Lower leg skin (tissue), 4 donors: ENCODE measurements around the gene RUNX1. TPM values are rescaled to one million over a fixed set of nuclear protein-coding genes. Genes with fewer than 3 reads are reported as not detected.

Experiments
- DNase-seq, 2 donors: peaks; one replicate each; pipeline ENCODE4 v3.0.0-alpha.2; 2019; ENCODE audit warnings: low spot score in 2 of 2
- H3K4me3 ChIP-seq: fragments of 200-600 bp; sonication (generic); 2 replicates; pipeline ENCODE4 v1.5.1; 2017; ENCODE audit warnings: mild to moderate bottlenecking, low read depth; ENCODE audit not compliant: poor library complexity, severe bottlenecking
- CTCF ChIP-seq, 3 donors: fragments of 450-650 bp; IDR thresholded peaks; one replicate each; pipeline ENCODE4 v1.5.1; 2016; ENCODE audit warnings: antibody characterized with exemption in 3 of 3, mild to moderate bottlenecking in 3 of 3, moderate library complexity in 2 of 3
- POLR2A ChIP-seq, 2 donors: fragments of 450-650 bp; IDR thresholded peaks; one replicate each; pipeline ENCODE4 v1.6.1; 2016 to 2017; ENCODE audit warnings: antibody characterized with exemption in 2 of 2, mild to moderate bottlenecking in 1 of 2, moderate library complexity in 1 of 2
- WGBS, 2 donors: methylation state at CpG; one replicate each; pipeline ENCODE4 v1.1.5; 2018; 5-methylcytosine and 5-hydroxymethylcytosine counted together
- intact Hi-C: fragments of 100-400 bp; cut with DNase I; formaldehyde crosslinking; loops from one replicate; pipeline ENCODE4 v1.15.0; 2023; ENCODE audit warnings: low total_unique reads
- total RNA-seq, 4 donors: library from RNA; depleted of rRNA; stranded (reverse); fragments of >200 nt; gene quantifications; one replicate each; pipeline ENCODE4 v1.1.0, GENCODE V29; 2016

The RUNX1 gene
- total RNA-seq, 4 donors from 2014 or later = 7.3 to 29.1 (median 18.1) TPM

- TF ChIP-seq CTCF (IDR thresholded peaks at IDR 0.05) (no peak), POLR2A (IDR thresholded peaks at IDR 0.05) (no peak)
- WGBS, 2 donors = 82 to 86% methylated on average over 6 of the region's 6 CpGs
- no peak overlapping the region for H3K4me3 ChIP-seq
- intact Hi-C loops = no loop called here
- no peak for DNase-seq
These were observed 258.8 kb downstream of the RUNX1 start for GRCh38 chr21:34790341-34790740.

GRCh38 chr21:34788879-34789278 is 260.2 kb downstream of the RUNX1 start:
- intact Hi-C loops = no loop called here
- H3K4me3 ChIP-seq = no peak overlapping the region
- no peak for DNase-seq
- WGBS, 2 donors = 95 to 98% methylated on average over 1 of the region's 1 CpG
- TF ChIP-seq CTCF (IDR thresholded peaks at IDR 0.05) (no peak), POLR2A (IDR thresholded peaks at IDR 0.05) (no peak)

- no peak for DNase-seq
- intact Hi-C loops = no loop called here
- no peak for TF ChIP-seq POLR2A (IDR thresholded peaks at IDR 0.05)
- no peak for TF ChIP-seq CTCF (IDR thresholded peaks at IDR 0.05)
- no peak overlapping the region for H3K4me3 ChIP-seq
- 94 to 96% methylated on average over 2 of the region's 2 CpGs for WGBS, 2 donors
These were observed 265.3 kb downstream of the RUNX1 start for GRCh38 chr21:34783815-34784214.

- TF ChIP-seq CTCF (IDR thresholded peaks at IDR 0.05) (no peak), POLR2A (IDR thresholded peaks at IDR 0.05) (no peak)
- WGBS, 2 donors = 76 to 79% methylated on average over 11 of the region's 11 CpGs
- DNase-seq = no peak
- no peak overlapping the region for H3K4me3 ChIP-seq
- intact Hi-C loops = no loop called here
These were observed 266.4 kb downstream of the RUNX1 start for GRCh38 chr21:34782506-34783360.

- no peak overlapping the region for H3K4me3 ChIP-seq
- intact Hi-C loops = no loop called here
- WGBS, 2 donors = 83 to 86% methylated on average over 7 of the region's 7 CpGs
These were observed 267.6 kb downstream of the RUNX1 start for GRCh38 chr21:34781526-34781925.

More at GRCh38 chr21:34781526-34781925, 267.6 kb downstream of the RUNX1 start:
- no peak for DNase-seq
- TF ChIP-seq POLR2A (IDR thresholded peaks at IDR 0.05) (no peak), CTCF (IDR thresholded peaks at IDR 0.05) (no peak)
